ENCODE measurements around the gene ABCC1.

DNA sequence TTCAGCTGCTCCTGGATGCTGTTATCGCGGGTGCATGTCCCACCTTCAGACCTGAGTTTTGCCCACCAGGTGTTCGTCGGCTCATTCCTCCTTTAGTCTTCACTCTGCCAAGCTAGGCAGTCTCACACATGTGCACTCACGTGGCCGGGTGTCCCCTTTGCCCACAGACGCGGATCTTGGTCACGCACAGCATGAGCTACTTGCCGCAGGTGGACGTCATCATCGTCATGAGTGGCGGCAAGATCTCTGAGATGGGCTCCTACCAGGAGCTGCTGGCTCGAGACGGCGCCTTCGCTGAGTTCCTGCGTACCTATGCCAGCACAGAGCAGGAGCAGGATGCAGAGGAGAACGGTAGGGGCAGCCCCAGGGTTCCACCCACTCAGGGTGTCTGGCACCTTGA is 140.8 kb downstream of the ABCC1 start:
- TF ChIP-seq CTCF (IDR thresholded peaks at IDR 0.05) (no peak), ZFX (IDR thresholded peaks at IDR 0.05; ENCODE audit: borderline replicate concordance) (no peak)

Measured in 22Rv1 (cell line).